HG02938 (cell line): ENCODE results near the gene TMEM82.

Source experiments
- ATAC-seq: cut with Tn5 transposase; IDR thresholded peaks from one replicate; pipeline ENCODE4 v1.9.1; 2021; ENCODE audit warnings: mild to moderate bottlenecking, moderate library complexity; ENCODE audit not compliant: unreplicated experiment

The TMEM82 gene

GRCh38 chr1:15734901-15735300, 7.4 kb upstream of the TMEM82 start:
- no peak for ATAC-seq

- no peak for ATAC-seq
Measured at GRCh38 chr1:15735304-15736037, 6.8 kb upstream of the TMEM82 start.

DNA sequence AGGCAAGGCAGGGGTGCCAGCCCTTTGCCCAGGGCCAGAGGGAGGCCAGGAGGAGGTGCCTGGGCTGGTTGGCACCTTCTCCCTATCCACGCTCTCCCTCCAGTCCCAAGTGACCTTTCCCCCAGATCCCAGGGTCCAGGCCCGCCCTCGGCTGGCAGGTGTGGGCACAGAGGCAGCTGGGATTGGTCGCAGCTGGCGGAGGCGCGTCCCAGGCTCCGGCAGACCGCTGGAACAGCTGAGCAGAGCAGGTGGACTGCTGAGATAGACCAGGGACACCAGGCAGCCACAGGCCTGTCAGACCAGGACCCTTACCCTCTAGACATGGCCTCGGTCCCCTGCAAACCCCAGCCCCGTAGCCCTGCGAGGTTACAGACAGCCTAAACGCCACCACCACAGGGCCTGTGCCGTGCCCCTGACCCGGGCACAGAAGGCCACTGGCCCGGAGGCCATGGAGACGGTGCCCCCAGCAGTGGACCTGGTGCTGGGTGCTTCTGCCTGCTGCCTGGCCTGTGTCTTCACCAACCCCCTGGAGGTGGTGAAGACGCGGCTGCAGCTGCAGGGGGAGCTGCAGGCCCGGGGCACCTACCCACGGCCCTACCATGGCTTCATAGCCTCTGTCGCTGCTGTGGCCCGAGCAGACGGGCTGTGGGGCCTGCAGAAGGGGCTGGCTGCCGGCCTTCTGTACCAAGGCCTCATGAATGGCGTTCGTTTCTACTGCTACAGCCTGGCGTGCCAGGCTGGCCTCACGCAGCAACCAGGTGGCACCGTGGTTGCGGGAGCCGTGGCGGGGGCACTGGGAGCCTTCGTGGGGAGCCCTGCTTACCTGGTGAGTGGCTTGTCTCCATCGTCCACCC, 6.0 kb upstream of the TMEM82 start, which contains the start of gene SLC25A34:
Gene SLC25A34, plus strand, starts transcription at position 221 of the 854 bp plus-strand sequence. Its CDS starts 228 bp downstream, at position 449.
- ATAC-seq = no peak

GRCh38 chr1:15736892-15737261, 5.4 kb upstream of the TMEM82 start:
- no peak for ATAC-seq

- no peak for ATAC-seq
Measured at GRCh38 chr1:15737324-15738319, 4.7 kb upstream of the TMEM82 start.

GRCh38 chr1:15738416-15739113, 3.7 kb upstream of the TMEM82 start:
- ATAC-seq = no peak

DNA sequence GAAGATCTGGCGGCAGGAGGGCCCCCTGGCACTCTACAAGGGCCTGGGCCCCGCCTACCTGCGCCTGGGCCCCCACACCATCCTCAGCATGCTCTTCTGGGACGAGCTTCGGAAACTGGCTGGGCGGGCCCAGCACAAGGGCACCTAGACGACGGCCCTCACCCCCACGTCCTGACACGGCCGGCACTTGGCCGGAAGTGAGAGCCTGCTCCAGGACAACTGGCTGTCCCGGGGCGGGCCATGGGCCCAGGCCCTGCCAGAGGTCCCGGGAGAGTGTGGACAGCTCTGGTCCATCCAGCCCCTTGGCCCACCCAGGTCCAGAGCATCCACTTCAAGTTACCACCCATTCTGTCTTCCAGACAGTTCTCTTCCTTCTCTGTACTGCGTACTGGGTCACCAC, 3.0 kb upstream of the TMEM82 start:
- no peak for ATAC-seq

DNA sequence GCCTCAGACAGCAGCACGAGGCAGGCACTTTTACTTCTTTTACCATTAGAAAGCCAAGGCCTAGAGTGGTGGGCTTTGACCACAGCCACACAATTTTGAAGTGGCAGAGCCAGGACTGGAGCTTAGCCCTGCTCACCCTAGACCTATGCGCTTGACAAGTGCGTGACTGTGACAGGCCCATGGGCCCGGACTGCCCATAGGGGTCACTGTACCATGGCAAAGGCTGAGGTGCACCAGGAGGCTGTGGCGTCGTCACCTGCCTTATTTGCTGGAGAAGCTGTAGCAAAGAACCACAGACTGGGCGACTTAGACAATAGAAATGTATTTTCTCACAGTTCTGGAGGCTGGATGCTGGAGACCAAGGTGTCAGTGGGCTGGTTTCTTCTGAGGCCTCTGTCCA, 2.6 kb upstream of the TMEM82 start:
- ATAC-seq = no peak

GRCh38 chr1:15740924-15741850, 1.1 kb upstream of the TMEM82 start:
- ATAC-seq = no peak

DNA sequence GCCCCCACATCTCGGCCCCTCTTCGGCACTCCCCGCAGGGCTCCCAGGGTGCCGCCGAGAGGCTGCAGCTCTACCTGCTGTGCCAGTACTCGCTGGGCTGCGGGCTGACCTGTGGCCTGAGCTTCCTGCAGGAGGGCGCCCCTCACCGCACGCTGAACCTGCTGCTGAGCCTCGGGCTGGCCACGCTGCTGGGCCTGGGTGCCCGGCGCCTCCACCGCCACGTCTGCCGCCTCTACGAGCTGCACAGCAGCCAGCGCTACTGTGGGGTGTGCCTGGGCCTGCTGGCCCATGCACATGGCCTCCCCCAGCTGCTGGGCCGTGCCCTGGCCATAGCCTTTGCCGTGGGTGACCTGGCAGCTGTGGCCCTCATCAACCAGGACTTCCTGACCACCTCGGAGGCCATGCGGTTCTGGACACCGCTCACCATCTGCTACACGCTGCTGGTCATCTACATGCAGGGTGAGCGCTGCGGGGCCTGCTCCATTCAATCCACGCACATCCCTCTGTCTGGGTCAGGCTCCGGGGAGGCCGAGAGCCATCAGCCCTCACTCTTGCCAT, 1.9 kb downstream of the TMEM82 start:
- no peak for ATAC-seq

DNA sequence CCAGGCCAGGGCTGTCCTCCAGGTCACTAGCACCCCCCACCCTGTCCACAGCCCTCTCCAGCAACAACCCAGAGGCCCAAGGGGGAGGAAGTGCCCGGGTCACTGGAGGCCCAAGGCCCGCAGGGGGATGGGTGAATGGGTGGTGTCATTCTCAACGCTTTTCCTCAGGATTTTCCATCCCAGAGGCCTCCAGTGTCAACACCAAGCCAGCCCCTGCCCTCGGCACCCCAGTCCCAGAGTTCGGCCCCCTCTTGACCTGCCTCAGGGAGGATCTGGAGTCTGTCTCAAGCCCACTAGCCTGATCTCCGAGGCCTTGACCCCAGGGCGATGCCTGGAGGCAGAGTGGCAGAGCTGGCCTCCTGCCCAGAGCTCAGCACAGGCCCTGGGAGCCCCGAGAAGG, 5.1 kb downstream of the TMEM82 start:
- no peak for ATAC-seq

- ATAC-seq = no peak
Measured at GRCh38 chr1:15748264-15748663, 6.0 kb downstream of the TMEM82 start.

- ATAC-seq = no peak
Measured at GRCh38 chr1:15748690-15749398, 6.5 kb downstream of the TMEM82 start.

DNA sequence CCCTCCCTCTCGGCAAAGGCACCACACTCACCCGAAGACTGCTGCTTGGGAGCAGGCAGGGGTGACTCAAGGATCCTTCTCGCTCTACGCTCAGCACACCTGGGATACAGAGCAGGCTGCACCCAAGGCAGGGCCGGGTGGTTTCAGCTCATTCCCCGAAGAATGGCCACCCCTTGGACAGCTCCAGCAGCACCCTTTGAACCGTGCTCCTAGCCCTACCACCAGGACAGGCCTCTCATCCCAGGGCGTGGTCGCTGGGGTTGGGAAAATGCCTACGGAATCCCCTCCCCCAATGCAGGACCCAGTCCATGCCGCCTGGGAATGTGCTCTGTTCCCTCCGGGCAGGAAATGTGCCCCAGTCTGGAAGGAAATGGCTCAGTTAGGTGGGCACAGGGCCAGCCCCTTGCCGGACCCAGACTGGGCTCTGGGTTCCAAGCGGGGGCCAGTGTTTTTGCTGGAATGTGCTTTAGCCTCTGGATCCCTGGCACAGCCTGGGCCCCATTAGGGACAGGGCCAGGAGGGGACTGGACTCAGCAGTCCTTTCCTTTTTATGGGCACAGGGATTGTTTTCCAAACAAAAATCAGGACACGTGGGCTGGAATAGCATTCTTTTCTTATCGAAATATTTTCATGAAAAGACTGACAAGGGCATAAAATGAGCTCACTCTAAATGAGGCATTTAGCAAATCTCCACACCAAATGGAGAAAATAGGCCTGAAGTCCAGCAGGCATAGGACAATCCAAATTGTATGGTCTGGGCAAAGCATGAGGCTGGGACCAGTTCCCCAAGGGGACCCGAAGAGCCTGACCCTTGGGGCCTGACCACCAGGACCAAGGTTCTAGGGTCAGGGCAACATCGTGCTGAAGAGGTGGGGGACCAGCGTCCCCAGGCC, 7.3 kb downstream of the TMEM82 start:
- no peak for ATAC-seq

- ATAC-seq = no peak
Measured at GRCh38 chr1:15750924-15751323, 8.6 kb downstream of the TMEM82 start.

GRCh38 chr1:15751717-15752116, 9.4 kb downstream of the TMEM82 start:
- ATAC-seq = no peak

DNA sequence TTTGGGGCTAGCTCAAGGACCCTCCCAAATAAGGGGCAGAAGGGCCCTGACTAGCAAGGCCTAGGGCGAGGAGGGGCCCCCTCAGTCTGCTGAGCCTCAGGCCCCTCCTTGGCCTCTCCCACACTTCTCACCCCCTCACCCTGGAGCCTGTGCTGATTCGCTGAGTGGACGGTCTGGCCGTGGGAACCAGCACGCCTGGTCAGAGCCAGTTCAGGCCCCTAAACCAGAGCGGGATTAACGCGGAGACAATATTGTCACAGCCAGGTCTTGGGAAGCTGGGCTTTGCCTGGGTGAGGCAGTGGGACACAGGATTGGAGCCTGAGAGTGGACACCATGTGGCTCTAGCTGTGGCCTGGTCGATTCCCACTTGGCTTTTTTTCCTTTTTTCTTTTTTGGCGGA, 11.5 kb downstream of the TMEM82 start:
- no peak for ATAC-seq
